K562 (cell line): ENCODE results near the gene ADARB2. TPM values are rescaled to one million over a fixed set of nuclear protein-coding genes. Genes with fewer than 3 reads are reported as not detected.

Experiments
- ATAC-seq: fragments of 200-7000 bp; cut with Tn5 transposase; 3 replicates; pipeline ENCODE4 v1.9.1; 2020; ENCODE audit warnings: moderate library complexity
- BruUV-seq: library from RNA; stranded (reverse); fragments of 400-500 nt; replicated peaks from 2 replicates; lab custom pipeline; 2021; lab: Mats Ljungman, UMichigan
- CTCF ChIA-PET: fragments of 300-600 bp; formaldehyde crosslinking; extraction: SDS; loops from one replicate; lab custom pipeline; 2021; ENCODE audit warnings: low intra/inter-chr PET ratio; lab: Yijun Ruan, JAX
- POLR2A ChIA-PET: fragments of 300-600, 350-650 bp; sonication (Branson Sonifier 250); formaldehyde crosslinking; extraction: SDS; loops from one replicate; lab custom pipeline; 2021; ENCODE audit warnings: antibody characterized with exemption, inconsistent platforms; lab: Yijun Ruan, JAX
- DNase-seq, 4 experiments: peaks; one replicate each; pipeline versions ENCODE4 v3.0.0 to v3.0.0-alpha.2; 2011 to 2018; ENCODE audit warnings: low spot score in 3 of 4, mixed read lengths in 3 of 4; ENCODE audit errors: extremely low read depth in 1 of 4
- FAIRE-seq: peaks from 2 replicates; lab custom pipeline; 2011; peaks lifted over from hg19 to GRCh38; lab: Jason Lieb, UNC
- H2AFZ ChIP-seq: 2 replicates; pipeline ENCODE4 v1.6.0; 2011; ENCODE audit warnings: low read depth, low read length, control low read depth, inconsistent platforms
- H3K27ac ChIP-seq: fragments of 200-600 bp; 3 replicates; pipeline ENCODE4 v1.8.0; 2011; ENCODE audit warnings: low read depth, mild to moderate bottlenecking, control low read depth, inconsistent platforms, low read length, moderate library complexity, mixed read lengths; ENCODE audit errors: extremely low read depth
- H3K27me3 ChIP-seq, 2 experiments: fragments of 300-600 bp in 1 of 2; 2 replicates in 1 of 2; 3 replicates in 1 of 2; pipeline versions ENCODE4 v1.6.0 to v1.8.0; 2011; ENCODE audit warnings: inconsistent platforms in 2 of 2, low read length in 2 of 2, mild to moderate bottlenecking in 1 of 2, mixed read lengths in 1 of 2, moderate library complexity in 1 of 2; ENCODE audit not compliant: control insufficient read depth in 2 of 2, insufficient read depth in 2 of 2
- H3K36me3 ChIP-seq: fragments of 300-600 bp; 3 replicates; pipeline ENCODE4 v1.8.0; 2011; ENCODE audit warnings: mild to moderate bottlenecking, low read length, inconsistent platforms; ENCODE audit not compliant: control insufficient read depth, insufficient read depth
- H3K4me1 ChIP-seq, 2 experiments: fragments of 200-600 bp in 1 of 2; replicated peaks in 1 of 2; 2 replicates in 1 of 2; 3 replicates in 1 of 2; pipeline versions ENCODE4 v1.5.1 to v1.8.0; 2011; ENCODE audit warnings: inconsistent platforms in 2 of 2, low read length in 2 of 2, mild to moderate bottlenecking in 1 of 2, mixed read lengths in 1 of 2, moderate library complexity in 1 of 2; ENCODE audit not compliant: control insufficient read depth in 2 of 2, insufficient read depth in 2 of 2
- H3K4me2 ChIP-seq: 2 replicates; pipeline ENCODE4 v1.6.1; 2011; ENCODE audit warnings: low read length, control low read depth, inconsistent platforms, mixed read lengths; ENCODE audit not compliant: insufficient read depth
- H3K4me3 ChIP-seq: fragments of 200-600 bp; sonication (generic), shearing (Covaris generic); 2 replicates; pipeline ENCODE4 v1.5.1; 2016; ENCODE audit warnings: control low read depth, inconsistent platforms
- H3K79me2 ChIP-seq: fragments of 200-600 bp; 3 replicates; pipeline ENCODE4 v1.8.0; 2011; ENCODE audit warnings: low read length, inconsistent platforms; ENCODE audit not compliant: control insufficient read depth, insufficient read depth
- H3K9ac ChIP-seq, 2 experiments: 2 replicates each; pipeline versions ENCODE4 v1.6.0 to v1.6.1; 2011; ENCODE audit warnings: low read depth in 2 of 2, low read length in 2 of 2, control low read depth in 1 of 2, inconsistent platforms in 1 of 2, mild to moderate bottlenecking in 1 of 2, mixed read lengths in 1 of 2; ENCODE audit not compliant: insufficient read depth in 1 of 2
- H3K9me1 ChIP-seq: one replicate; pipeline ENCODE4 v1.6.0; 2011; ENCODE audit warnings: inconsistent platforms, mild to moderate bottlenecking, low read length, moderate library complexity; ENCODE audit not compliant: control insufficient read depth, insufficient read depth
- H3K9me3 ChIP-seq: replicated peaks from 2 replicates; pipeline ENCODE4 v1.5.1; 2011; ENCODE audit warnings: low read depth, low read length, inconsistent platforms; ENCODE audit not compliant: control insufficient read depth, insufficient read depth
- H4K20me1 ChIP-seq: replicated peaks from 2 replicates; pipeline ENCODE4 v1.6.1; 2011; ENCODE audit warnings: low read length, inconsistent platforms, mixed read lengths; ENCODE audit not compliant: control insufficient read depth, insufficient read depth
- GTF2A2 ChIP-seq: IDR thresholded peaks from 2 replicates; pipeline ENCODE4 v1.6.1; 2016; ENCODE audit warnings: mild to moderate bottlenecking, missing genetic modification characterization, missing compliant biosample characterization
- MYNN ChIP-seq, 2 experiments: sonication (generic); formaldehyde crosslinking in 1 of 2; IDR thresholded peaks; 2 replicates each; pipeline versions ENCODE4 v1.5.0 to v1.6.1; 2016 to 2020; ENCODE audit warnings: antibody characterized with exemption in 1 of 2, missing genetic modification reagents in 1 of 2
- PRPF4 ChIP-seq: fragments of 200-400 bp; formaldehyde crosslinking; IDR thresholded peaks from one replicate; pipeline ENCODE4 v1.6.1; 2017; ENCODE audit warnings: low read length, low read depth, mild to moderate bottlenecking; ENCODE audit not compliant: insufficient read depth, poor library complexity, severe bottlenecking
- SREBF2 ChIP-seq: sonication (generic); formaldehyde crosslinking; IDR thresholded peaks from 2 replicates; pipeline ENCODE4 v1.4.0; 2020; ENCODE audit warnings: mild to moderate bottlenecking, missing genetic modification reagents
- XRCC4 ChIP-seq: IDR thresholded peaks from one replicate; pipeline ENCODE4 v1.6.1; 2011; ENCODE audit not compliant: insufficient read depth, insufficient read length; ENCODE audit errors: extremely low read depth
- ZNF217 ChIP-seq: sonication (generic); formaldehyde crosslinking; IDR thresholded peaks from 2 replicates; pipeline ENCODE4 v1.8.0; 2022; ENCODE audit warnings: mild to moderate bottlenecking, missing genetic modification reagents
- WGBS: fragments of 100-300 bp; shearing (Covaris generic); methylation state at CpG from one replicate; pipeline ENCODE4 v1.1.6; 2016; ENCODE audit warnings: low coverage, mixed read lengths; ENCODE audit not compliant: insufficient coverage; ENCODE audit errors: missing lambda C conversion rate; 5-methylcytosine and 5-hydroxymethylcytosine counted together
- in situ Hi-C: fragments of 300-500 bp; cut with MboI; formaldehyde crosslinking; loops from 4 replicates; pipeline ENCODE4 v1.15.0; 2018; ENCODE audit warnings: inconsistent platforms, mixed read lengths
- intact Hi-C: fragments of 100-400 bp; cut with micrococcal nuclease; formaldehyde crosslinking; loops from 2 replicates; pipeline ENCODE4 v1.14.2; 2022
- polyA plus RNA-seq, 8 experiments: library from polyadenylated mRNA; depleted of rRNA in 4 of 8; stranded (reverse) in 5 of 8; unstranded in 3 of 8; fragments of >200 nt; fragmentation: Nextera tagmentation in 2 of 8; fragmentation: Illumina TruSeq in 1 of 8; extraction: Ambion mirVana in 2 of 8; extraction: Trizol in 1 of 8; gene quantifications; 2 replicates each; pipeline versions ENCODE4 v1.2.1 to v1.2.3, GENCODE V29; 2011 to 2014; ENCODE audit warnings: inconsistent platforms in 1 of 8, missing spikeins in 1 of 8
- total RNA-seq, 7 experiments: library from RNA; depleted of rRNA in 6 of 7; stranded (reverse); fragments of >200 nt in 6 of 7; fragmentation: Illumina TruSeq in 2 of 7; extraction: Trizol in 2 of 7; gene quantifications; 2 replicates each; pipeline versions ENCODE4 v1.2.1 to v1.2.3, GENCODE V29; 2011 to 2021; ENCODE audit warnings: low replicate concordance in 1 of 7
- TF ChIP-seq, protein P1 (sequence below): sonication (generic); formaldehyde crosslinking; IDR thresholded peaks from 2 replicates; pipeline ENCODE4 v1.8.0; 2022; ENCODE audit warnings: mild to moderate bottlenecking, missing genetic modification reagents, borderline replicate concordance

The ADARB2 gene
- total and polyA plus RNA-seq, 9 of the 15 experiments (the other 6 are each of a cell fraction or from before 2014, with no cell fraction given): not detected

DNA sequence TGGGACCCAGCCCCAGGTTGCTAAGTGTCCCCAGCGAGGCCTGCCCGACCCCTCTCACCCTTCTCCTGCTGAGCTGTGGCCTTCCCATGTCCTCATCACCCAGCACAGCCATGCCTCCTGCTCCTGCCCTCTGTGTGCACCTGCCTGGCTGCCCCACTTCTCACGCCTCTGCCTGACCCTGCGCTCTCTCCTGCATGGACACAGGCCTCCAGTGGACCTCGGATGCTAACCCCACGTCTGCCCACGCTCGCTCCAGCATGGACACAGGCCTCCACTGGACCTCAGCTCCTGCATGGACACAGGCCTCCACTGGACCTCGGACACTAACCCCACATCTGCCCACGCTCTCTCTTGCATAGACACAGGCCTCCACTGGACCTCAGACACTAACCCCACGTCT lies 111.6 kb downstream of the ADARB2 start:
- no TSS peak for BruUV-seq
- FAIRE-seq: no peak
- intact Hi-C loops (no loop called here), in situ Hi-C loops (no loop called here)
- no peaks in the 10 kb centered on the region for H3K9me1 ChIP-seq
- no peak for DNase-seq
- no peaks in the 10 kb centered on the region for H3K79me2 ChIP-seq
- H3K4me2 ChIP-seq: no peak overlapping the region
- no peaks in the 10 kb centered on the region for H3K9me3 ChIP-seq
- no peak for TF ChIP-seq ZNF217
- TF ChIP-seq SREBF2 (CRISPR knock-in tag): no peak
- TF ChIP-seq, protein P1, sequence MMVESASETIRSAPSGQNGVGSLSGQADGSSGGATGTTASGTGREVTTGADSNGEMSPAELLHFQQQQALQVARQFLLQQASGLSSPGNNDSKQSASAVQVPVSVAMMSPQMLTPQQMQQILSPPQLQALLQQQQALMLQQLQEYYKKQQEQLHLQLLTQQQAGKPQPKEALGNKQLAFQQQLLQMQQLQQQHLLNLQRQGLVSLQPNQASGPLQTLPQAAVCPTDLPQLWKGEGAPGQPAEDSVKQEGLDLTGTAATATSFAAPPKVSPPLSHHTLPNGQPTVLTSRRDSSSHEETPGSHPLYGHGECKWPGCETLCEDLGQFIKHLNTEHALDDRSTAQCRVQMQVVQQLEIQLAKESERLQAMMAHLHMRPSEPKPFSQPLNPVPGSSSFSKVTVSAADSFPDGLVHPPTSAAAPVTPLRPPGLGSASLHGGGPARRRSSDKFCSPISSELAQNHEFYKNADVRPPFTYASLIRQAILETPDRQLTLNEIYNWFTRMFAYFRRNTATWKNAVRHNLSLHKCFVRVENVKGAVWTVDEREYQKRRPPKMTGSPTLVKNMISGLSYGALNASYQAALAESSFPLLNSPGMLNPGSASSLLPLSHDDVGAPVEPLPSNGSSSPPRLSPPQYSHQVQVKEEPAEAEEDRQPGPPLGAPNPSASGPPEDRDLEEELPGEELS (CRISPR knock-in tag): no peak
- no peak for TF ChIP-seq GTF2A2
- TF ChIP-seq PRPF4: no peak
- no peak for TF ChIP-seq XRCC4
- no peak for TF ChIP-seq MYNN (IDR thresholded peaks at IDR 0.05)
- TF ChIP-seq MYNN (CRISPR knock-in tag; IDR thresholded peaks at IDR 0.05): no peak
- no peak overlapping the region for H3K4me3 ChIP-seq
- H3K36me3 ChIP-seq: no peaks in the 10 kb centered on the region
- CTCF ChIA-PET: no interaction called here
- no peaks in the 10 kb centered on the region for H3K4me1 ChIP-seq
- H3K27ac ChIP-seq: no peak overlapping the region
- H2AFZ ChIP-seq: no peak overlapping the region
- 1% methylated on average over 11 of the region's 11 CpGs for WGBS
- H4K20me1 ChIP-seq: no peaks in the 10 kb centered on the region; the same call in 1 of the 2 replicates
- no peak overlapping the region; a peak in 1 of 4 replicates for H3K9ac ChIP-seq
- H3K27me3 ChIP-seq: peaks cover 12 to 52% of the 10 kb centered on the region in 2 experiments
- no peak for ATAC-seq
- POLR2A ChIA-PET: interaction anchor here (0.7 to 1.3 kb wide), 2 partner anchors 9 to 54 kb away, joined by 3 read pairs; no protein-coding TSS in a partner anchor
